ENCODE results near the gene ZNF655.
"Not testable (repeated sequence)": the region's sequence is repeated elsewhere in the genome, so short reads cannot be mapped to it uniquely, and the experiment has no call there.

The ZNF655 gene

DNA sequence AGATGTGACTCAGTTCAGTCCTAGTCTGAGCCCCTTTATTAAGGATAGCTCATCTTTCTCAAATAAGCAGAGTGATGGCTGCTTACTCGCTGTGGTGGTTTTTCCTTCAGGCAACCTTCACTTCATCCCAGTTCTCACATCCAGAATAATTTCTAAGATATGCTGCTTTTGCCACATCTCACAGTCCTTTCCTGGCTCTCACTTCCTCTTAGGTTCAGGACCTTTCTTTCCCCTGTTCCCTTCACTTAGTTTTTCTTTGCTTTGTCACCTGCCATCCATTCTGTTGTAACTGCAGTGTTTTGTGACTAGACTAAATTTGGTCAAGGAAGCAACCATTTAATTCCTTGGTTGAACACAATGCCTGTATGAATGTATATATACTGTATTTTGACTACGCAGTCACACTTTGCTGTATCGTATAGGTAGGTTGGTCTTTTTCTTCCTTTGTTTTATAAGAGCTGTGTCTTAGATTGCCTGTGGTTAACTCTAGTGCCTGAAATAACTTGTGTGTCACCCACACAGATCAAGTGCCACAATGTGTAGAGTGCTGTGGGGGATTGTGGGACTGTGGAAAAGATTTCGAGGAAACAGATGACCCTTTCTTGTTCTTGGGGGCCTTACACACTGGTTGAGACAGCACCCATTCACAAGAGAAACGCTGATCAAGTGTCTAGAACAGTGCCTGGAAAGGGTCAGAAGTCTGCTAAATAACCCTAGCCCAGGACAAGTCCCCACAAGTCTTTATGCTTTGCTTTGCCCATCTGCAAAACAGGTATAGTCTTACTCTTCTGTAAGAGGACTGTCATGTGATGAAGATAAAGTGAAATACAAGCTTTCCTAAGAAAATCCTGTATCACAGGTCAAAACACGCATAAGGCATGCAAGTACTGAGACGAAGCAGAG lies 2.6 kb downstream of the ZNF655 start:
- no peak for DNase-seq (ENCODE audit: low read depth, low spot score)

DNA sequence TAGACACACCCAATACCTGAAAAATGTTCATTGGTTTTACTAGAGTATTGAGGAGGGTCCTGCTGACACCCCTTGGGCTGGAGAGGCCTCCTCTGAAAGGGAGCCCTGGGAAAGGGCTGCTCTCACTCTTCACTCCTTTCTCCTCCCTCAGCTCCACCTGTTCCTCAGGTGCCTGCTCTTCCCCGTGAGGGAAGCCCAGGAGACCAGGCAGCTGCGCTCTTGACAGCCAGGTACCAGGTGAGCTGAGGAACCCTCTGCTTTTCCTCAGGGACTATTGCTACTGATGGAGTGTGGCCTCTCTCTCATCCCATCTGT lies 3.3 kb downstream of the ZNF655 start:
- DNase-seq (ENCODE audit: low read depth, low spot score): no peak

DNA sequence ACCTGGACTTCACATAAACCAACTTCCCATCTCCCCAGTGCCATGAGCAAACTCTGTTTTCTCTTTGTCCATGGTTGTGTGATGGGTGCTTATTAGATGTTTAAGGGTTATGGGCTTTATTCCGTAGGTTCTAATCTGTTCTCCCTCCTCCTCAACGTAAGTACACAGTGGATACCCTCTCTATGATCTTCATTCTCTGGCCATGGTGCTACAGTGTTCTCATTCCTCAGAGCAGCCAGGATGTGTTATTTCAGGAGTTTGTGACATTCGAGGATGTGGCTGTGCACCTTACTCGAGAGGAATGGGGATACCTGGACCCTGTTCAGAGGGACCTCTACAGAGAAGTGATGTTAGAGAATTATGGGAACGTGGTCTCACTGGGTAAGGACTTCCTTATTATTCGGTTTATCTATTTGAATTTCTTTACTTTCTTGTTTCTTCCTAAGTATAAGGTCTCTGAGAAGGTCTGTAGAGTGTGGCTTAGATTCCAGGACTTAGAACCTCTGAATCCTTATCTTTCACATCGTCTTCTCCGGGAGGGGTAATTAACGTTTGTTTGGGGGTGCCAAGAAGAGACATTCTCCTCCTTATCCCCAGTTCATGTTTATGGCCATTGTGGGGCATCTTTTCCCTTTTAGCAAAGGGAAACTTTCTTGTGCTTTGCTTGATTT lies 3.8 kb downstream of the ZNF655 start:
- DNase-seq (ENCODE audit: low read depth, low spot score): no peak

DNA sequence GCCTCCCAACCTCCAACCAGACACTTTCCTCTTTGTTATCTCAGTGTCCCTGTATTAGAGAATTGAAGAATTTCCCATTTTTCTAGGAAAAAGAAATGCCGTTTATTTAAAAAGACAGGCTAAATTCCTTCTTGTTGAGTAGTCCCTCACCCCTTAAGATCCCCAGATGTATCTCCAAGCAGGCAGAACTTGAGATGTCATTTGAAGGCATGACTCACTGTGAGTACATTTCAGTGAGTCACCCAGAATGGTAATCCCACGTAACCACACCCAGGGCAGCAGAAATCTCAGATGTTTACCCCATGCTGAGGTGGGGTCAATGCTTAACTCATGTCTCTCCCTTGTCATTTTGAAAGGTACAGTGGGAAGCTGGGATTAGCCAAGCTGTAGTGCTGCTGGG lies 4.4 kb downstream of the ZNF655 start:
- DNase-seq (ENCODE audit: low read depth, low spot score): no peak

DNA sequence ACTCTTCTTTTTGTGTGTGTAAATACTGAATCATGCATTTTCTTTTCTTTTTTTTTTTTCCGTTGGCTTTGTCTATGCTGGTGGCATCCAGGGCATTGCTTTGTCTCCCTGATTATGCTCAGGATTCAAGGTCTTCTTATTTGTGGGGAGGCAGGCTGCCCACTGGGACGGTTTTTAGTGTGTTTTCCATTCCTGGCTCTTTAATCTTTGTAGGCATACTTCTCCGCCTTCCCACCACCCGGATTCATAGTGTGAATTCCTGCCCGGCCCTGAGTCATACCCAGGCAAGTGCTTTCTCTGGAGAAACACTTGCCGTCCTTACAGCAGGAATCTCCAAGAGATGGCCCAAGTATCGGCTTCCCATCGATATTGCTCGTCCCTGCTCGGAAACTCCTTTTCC lies 5.2 kb downstream of the ZNF655 start:
- no peak for DNase-seq (ENCODE audit: low read depth, low spot score)

DNA sequence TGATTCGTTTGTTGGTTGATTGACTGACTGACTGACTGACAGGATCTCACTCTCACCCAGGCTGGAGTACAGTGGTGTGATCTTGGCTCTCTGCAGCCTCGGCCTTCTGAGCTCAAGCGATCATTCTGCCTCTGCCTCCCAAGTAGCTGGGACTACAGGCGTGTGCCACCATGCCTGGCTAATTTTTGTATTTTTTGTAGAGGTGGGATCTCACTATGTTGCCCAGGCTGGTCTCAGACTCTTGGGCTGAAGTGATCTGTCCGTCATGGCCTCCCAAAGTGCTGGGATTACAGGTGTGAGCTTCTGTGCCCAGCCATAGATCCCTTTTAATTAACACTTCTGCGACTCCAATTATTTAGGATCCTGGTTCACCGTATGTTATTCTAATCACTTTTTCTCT lies 10.3 kb downstream of the ZNF655 start:
- DNase-seq (ENCODE audit: low read depth, low spot score): not testable (repeated sequence)

DNA sequence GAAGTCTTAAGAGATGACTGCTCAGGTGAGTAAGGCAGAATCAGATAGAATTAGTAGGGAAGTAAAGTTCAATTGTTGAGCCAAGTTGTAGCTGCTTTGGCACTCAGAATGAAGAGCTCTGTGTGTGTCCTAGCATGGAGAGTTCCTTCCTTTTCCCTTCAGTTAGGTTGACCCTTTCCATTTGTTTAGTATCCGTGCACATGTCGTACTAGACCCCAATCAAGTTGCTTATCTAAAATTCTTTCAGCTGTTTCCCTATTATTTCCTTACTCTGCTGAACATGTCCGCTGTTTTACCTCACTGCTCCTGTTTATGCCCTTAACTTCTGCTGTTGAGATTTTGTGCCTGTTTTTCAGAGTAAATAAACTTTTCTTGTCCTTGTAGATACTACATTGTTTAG lies 13.3 kb downstream of the ZNF655 start:
- DNase-seq (ENCODE audit: low read depth, low spot score): no peak

DNA sequence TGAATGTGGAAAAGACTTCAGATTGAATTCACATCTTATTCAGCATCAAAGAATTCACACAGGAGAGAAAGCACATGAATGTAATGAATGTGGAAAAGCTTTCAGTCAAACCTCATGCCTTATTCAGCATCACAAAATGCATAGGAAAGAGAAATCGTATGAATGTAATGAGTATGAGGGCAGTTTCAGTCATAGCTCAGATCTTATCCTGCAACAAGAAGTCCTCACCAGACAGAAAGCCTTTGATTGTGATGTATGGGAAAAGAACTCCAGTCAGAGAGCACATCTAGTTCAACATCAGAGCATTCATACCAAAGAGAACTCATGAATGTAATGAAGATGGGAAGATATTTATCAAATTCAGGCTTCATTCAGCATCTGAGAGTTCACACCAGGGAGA lies 14.8 kb downstream of the ZNF655 start:
- no peak for DNase-seq (ENCODE audit: low read depth, low spot score)

DNA sequence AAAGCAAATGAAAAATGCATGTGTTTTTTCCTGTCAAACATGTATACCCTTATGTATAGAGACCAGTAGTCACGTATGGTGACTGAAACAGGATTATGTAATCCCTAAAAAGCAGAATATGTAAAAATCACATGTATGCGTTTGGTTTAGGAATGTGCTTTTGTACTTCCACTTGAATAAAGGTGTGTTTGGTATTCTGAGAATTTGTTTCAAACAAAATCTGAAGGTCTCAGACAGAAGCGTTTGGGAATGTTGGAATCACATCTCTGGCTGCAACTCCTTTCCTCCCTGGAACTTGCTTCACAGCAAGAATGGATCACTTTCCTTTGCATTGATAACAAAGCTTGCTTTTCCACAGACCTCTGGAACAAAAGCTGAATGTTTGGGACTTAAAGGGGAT lies 17.8 kb downstream of the ZNF655 start:
- no peak for DNase-seq (ENCODE audit: low read depth, low spot score)

DNA sequence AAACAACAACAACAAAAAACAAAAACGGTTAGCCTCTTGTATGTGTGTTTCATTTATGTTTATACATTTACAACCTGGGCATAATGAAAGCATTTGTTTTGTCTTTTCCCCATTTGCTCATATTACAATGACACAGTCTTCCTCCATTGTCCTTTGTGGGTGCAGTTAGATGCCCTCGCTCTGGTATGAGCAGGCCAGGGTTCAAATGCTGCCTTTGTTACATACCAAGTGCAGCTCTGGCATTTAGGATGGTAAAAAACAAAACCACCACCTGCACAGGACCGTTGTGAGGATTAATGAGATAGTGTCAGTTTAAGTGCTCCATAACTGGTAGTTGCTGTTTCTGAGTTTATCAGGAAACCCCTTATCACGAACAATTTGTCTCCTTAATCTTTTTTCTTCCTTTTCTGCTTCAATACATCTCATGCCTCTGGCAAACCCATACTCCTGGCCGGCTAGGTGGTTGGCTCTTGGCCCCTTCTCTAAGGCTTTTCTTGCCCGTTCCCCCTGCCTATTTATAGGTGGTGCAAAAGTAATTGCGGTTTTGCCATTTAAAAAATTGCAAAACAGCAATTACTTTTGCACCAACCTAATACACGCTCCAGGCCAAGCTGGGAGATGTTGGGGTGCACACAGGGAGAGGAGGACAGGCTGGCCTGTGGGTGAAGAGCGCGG lies 21.0 kb downstream of the ZNF655 start:
- no peak for DNase-seq (ENCODE audit: low read depth, low spot score)

DNA sequence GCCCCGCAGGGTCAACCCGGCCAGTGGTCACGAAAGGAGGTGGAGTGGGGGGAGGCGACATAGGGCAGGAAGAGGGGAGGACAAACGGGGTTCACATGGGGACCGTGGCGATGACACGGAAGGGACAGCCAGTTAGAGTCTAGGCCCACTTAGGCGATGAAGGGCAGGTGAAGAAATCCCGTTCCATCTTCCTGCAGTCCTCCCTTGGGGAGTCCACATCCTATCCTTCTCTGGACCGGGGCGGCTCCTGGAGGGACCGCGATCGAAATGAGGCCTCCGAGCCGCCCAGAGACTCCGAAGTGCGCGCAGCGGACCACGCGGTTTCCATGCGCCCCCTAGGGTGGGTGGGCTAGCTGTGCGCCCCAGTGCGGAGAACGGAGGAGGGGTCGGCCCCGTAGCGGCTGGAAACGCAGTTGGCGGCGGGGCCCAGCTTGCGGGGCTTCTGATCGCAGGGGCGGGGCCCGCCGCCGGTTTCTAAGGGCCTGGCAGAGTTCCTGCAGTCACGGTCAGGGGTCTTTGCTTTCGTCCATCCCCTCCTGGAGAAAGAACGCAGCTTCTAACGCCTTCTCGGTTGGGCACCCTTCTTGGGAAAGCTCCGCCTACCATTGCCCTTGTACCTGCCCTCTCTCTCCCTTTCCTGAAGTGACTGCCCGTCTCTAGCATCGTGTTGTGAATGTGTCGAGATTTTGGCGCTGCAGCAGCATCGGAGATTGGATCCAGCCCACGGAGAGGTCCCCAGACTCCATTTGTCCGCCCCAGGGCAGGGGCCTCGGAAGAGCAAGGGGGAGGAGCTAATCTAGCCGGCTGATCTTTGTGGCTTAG lies 21.7 kb downstream of the ZNF655 start:
- peak; percentile 14 for DNase-seq (ENCODE audit: low read depth, low spot score)

DNA sequence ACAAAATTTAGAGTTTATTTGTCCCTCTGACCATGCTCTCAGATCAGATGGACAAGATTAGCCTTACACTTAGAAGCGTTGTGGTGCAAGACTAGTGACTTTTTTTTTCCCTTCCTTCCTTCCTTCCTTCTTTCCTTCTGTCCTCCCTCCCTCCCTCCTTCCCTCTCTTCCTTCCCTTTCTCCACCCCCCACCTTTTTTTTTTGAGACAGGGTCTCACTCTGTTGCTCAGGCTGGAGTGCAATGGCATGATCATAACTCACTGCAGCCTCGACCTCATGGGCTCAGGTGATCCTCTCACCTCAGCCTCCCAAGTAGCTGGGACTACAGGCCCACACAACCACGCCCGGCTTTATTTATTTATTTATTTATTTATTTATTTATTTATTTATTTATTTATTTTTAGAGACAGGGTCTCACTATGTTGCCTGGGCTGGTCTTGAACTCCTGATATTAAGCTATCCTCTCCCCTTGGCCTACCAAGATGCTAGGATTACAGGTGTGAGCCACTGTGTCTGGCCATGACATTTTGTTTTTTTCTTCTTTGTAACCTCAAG lies 22.4 kb downstream of the ZNF655 start:
- not testable (repeated sequence) for DNase-seq (ENCODE audit: low read depth, low spot score)

DNA sequence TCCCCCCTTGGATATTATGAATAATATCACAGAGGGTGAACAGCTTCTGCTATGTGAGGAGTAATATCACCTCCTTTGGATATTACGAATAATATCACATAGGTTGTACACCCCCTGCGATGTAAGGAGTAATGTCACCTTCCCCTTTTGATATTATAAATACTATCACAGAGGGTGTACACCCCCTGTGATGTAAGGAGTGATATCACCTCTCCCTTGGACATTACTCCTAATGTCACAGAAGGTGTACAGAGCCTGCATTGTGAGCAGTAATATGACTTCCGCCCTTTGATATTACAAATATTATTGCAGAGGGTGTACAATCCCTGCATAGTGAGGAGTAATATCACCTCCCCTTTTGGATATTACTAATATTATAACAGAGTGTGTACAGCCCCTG lies 30.4 kb downstream of the ZNF655 start:
- no peak for DNase-seq (ENCODE audit: low read depth, low spot score)

DNA sequence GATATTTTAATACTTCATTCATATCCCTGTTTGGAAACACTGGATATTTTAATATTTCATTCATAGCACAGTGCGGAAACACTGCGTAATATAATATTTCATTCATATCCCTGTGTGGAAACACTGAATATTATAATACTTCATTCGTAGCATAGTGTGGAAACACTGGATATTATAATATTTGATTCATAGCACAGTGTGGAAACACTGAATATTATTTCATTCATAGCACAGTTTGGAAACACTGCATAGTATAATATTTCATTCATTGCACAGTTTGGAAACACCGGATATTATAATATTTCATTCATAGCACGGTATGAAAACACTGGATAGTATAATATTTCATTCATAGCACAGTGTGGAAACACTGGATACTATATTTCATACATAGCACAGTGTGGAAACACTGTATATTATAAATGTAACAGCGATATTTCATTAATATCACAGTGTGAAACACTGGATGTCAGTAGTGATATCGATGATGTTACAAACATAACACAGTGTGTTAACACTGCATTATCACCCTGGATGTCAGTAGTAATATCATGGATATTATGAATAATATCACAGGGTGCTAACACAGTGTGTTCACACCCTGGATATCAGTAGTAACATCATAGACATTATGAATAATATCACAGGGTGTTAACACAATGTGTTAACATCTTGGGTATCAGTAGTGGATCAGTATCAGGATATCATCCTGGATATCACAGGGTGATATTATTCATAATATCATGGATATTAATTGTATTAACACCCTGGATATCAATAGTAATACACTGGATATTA lies 36.7 kb downstream of the ZNF655 start:
- no peak for DNase-seq (ENCODE audit: low read depth, low spot score)

DNA sequence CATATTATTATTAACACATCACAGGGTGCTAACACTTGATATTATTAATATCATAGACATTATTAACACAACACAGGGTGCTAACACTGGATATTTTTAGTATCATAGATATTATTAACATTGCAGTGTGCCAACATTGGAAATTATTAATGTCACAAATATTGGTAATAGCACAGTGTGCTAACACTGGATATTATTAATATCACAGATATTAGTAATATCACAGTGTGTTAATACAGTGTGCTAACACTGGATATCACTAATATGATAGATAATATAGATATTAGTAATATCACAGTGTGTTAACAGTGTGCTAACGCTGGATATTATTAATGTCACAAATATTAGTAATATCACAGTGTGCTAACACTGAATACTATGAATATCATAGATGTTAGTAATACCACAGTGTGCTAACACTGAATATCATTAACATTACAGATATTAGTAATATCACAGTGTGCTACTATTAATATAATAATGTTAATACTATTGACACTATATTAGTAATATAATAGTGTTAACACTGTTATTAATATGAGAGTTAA lies 38.0 kb downstream of the ZNF655 start:
- DNase-seq (ENCODE audit: low read depth, low spot score): no peak

DNA sequence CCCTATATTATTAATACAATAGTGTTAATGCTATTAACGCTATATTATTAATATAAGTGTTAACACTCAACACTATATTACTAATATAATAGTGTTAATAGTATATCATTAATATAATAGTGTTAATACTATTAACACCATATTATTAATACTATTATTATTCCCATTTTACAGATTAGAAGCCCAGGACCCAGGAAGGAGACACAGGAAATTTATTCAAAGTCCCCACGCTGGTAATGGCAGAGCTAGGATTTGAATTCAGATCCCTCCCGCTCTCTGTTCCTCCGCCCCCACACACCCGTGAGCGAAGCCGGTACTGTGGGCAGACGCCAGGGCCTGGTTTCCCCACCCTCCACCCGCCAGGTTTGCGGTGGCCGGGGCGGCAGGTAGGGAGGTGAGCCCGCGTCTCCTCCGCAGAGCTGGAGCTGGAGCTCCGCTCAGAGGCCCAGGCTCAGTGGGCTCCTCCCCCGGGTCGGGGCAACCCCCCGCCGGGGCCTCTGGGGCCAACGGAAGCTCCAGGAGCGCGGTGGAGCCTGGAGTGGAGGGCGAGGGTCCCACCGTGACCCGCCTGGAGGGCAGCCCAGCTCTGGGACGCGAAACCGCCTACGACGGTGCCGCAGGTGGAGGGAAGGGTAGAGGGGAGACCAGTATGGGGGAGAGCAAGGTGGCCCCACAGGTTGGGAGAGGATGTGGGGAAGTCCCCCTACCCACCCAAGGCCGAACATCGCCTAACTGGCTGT lies 39.5 kb downstream of the ZNF655 start, which contains the start of gene TMEM225B:
TSS of gene TMEM225B (plus strand) at position 506 of the 740 bp plus-strand sequence. CDS start 6,122 bp downstream, outside the sequence.
- DNase-seq (ENCODE audit: low read depth, low spot score): no peak

DNA sequence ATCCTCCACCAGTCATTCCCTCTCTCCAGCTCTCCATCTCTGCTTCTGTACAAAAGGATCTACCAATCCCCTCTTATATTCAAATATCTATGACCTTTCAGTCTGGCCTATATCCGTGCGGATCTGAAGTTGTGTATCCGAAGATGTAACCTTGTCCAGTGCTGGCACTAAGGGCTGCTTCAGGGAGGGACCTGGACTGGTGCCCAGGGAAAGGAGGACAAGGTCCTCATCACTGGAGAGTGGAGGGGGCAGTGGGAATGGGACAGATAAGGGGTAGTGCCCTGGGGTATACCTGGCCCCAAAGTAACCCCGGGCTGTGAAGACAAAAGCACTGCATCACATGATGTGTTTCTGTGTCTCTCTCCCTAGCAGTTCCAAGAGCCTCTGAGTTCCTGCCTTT lies 41.4 kb downstream of the ZNF655 start:
- DNase-seq (ENCODE audit: low read depth, low spot score): no peak

DNA sequence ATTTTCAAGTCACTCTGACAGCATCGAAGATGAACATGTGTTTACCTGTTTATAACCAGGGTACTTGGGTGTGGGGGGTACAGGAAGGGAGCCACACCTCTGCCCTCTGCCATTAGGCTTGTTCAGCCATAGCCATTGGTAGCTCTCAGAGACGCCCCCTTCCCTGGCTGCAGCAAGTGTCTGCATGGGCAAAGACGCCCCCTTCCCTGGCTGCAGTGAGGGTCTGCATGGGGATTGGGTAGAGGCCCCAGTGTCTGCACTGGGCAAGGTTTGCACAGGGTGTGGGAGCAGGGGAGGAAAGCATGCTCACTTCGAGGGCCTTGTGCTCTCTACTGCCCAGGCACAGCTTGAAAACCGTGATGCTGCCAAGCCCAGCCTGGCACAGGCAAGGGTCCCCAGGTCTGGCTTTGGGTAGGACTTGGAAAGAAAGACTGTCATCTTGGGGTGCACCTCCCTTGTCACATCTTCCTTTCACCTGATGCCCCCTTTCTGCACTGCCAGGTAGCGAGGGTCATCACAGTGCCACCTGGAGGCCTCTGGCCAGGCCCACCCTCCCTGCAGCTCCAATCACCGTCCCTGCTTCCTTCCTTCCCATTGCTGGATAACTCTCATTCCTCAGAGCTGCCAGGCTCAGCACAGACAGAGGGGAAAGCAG lies 43.3 kb downstream of the ZNF655 start:
- no peak for DNase-seq (ENCODE audit: low read depth, low spot score)

DNA sequence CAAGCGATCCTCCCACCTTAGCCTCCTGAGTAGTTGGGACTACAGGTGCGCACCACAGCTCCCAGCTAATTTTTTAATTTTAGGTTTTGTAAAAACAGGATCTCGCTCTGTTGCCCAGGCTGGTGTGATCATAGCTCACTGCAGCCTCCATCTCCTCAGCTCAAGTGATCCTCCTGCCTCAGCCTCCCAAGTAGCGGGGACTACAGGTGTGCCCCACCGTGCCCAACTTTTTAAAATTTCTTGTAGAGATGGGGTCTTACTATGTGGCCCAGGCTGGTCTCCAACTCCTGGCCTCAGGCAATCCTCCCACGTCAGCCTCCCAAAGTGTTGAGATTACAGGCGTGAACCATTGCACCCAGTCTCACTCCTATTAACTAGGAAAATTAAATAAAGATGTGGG lies 47.1 kb downstream of the ZNF655 start:
- no peak for DNase-seq (ENCODE audit: low read depth, low spot score)

Data from activated naive CD8-positive, alpha-beta T cell treated with anti-CD3 and anti-CD28 coated beads, Interleukin-2, amount 50 U/mL, for 16 hours (primary cell).